Stomach (tissue), 9 donors: Measurements from ENCODE around the gene WFIKKN1. TPM values are rescaled to one million over a fixed set of nuclear protein-coding genes. Genes with fewer than 3 reads are reported as not detected.

ENCODE experiments used
- DNase-seq, 2 donors: peaks; one replicate each; pipeline versions ENCODE4 v3.0.0 to v3.0.0-alpha.2; 2013 to 2019
- H3K27ac ChIP-seq, 5 donors: fragments of 200-600 bp in 4 of 5; sonication (generic) in 4 of 5; one replicate each; pipeline ENCODE4 v1.5.1; 2013 to 2019; ENCODE audit warnings: mild to moderate bottlenecking in 1 of 5, moderate library complexity in 1 of 5
- H3K27me3 ChIP-seq, 3 donors: fragments of 200-600 bp; sonication (generic); one replicate each; pipeline ENCODE4 v1.5.1; 2017 to 2019; ENCODE audit warnings: mixed run types in 1 of 3
- H3K36me3 ChIP-seq, 4 donors: fragments of 200-600 bp; sonication (generic); 1 replicate in 3 of 4; 2 replicates in 1 of 4; pipeline ENCODE4 v1.5.1; 2016 to 2019
- H3K4me1 ChIP-seq, 4 donors: fragments of 200-600 bp; sonication (generic); one replicate each; pipeline ENCODE4 v1.5.1; 2016 to 2019
- H3K4me3 ChIP-seq, 4 donors: fragments of 200-600 bp; sonication (generic) in 3 of 4; one replicate each; pipeline ENCODE4 v1.5.1; 2016 to 2019; ENCODE audit warnings: mild to moderate bottlenecking in 1 of 4
- H3K9me3 ChIP-seq, 4 donors: fragments of 200-600 bp; sonication (generic); one replicate each; pipeline ENCODE4 v1.5.1; 2016 to 2019
- EP300 ChIP-seq: sonication (generic); formaldehyde crosslinking; IDR thresholded peaks from one replicate; pipeline ENCODE4 v1.6.1; 2017; ENCODE audit warnings: antibody characterized with exemption
- POLR2A ChIP-seq, 4 donors: fragments of 450-650 bp; IDR thresholded peaks; one replicate each; pipeline ENCODE4 v1.6.1; 2016; ENCODE audit warnings: antibody characterized with exemption in 4 of 4, control low read depth in 2 of 4, mild to moderate bottlenecking in 1 of 4, moderate library complexity in 1 of 4
- POLR2AphosphoS5 ChIP-seq, 3 donors: sonication (generic); formaldehyde crosslinking; IDR thresholded peaks; one replicate each; pipeline ENCODE4 v1.6.1; 2016; ENCODE audit warnings: antibody characterized with exemption in 3 of 3
- WGBS, 5 donors: extraction: QIAGEN DNeasy Blood & Tissue Kit in 3 of 5; methylation state at CpG; one replicate each; pipeline versions ENCODE4 v1.1.5 to v1.1.7; 2013 to 2018; 5-methylcytosine and 5-hydroxymethylcytosine counted together
- intact Hi-C: fragments of 100-400 bp; cut with DNase I; formaldehyde crosslinking; loops from one replicate; pipeline ENCODE4 v1.15.1; 2023; ENCODE audit warnings: low total_unique reads
- polyA plus RNA-seq, 3 donors: library from polyadenylated mRNA; stranded (reverse); fragments of 200-250 nt; gene quantifications; one replicate each; pipeline ENCODE4 v1.2.3, GENCODE V29; 2013
- total RNA-seq, 5 donors: library from RNA; depleted of rRNA; stranded (reverse); fragments of >200 nt; gene quantifications; one replicate each; pipeline versions ENCODE4 v1.1.0 to v1.2.3, GENCODE V29; 2014 to 2016
- TF ChIP-seq, protein P1 (sequence below), 7 experiments: fragments of 450-650 bp in 4 of 7; fragments of 200-600 bp in 3 of 7; sonication (generic) in 3 of 7; IDR thresholded peaks; one replicate each; pipeline ENCODE4 v1.5.1; 2016 to 2019; ENCODE audit warnings: antibody characterized with exemption in 7 of 7, control low read depth in 2 of 7, mild to moderate bottlenecking in 1 of 7
- donor health status: healthy with polysubstance abuse.
- donor health status: Bipolar disorder and iron deficiency.
- donor health status: healthy.

WFIKKN1 gene
- total and polyA plus RNA-seq, 8 donors: 0.14 to 25.8 (median 1.5) TPM; not detected in 1

DNA sequence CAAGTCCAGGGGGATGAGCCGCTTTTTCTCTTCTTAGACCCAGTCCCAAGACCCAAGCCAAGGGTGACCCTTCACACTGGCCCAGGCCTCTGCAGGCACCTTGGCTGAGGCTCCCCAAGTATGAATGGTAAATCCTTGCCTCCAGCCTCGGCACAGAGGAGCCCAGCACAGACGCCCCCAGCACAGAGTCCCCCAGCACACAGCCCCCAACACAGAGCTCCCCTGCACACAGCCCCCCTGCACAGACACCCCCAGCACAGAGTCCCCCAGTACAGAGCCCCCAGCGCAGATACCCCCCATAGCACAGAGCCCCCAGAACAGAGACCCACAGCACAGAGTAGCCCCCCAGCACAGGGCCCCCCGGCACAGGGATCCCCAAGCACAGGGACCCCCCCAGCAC, 9.8 kb downstream of the WFIKKN1 start:
- H3K9me3 ChIP-seq: no peaks in the 10 kb centered on the region
- peak overlapping the region; percentile 65 to 84 (median 74) for H3K4me3 ChIP-seq
- TF ChIP-seq POLR2A (IDR thresholded peaks at IDR 0.05): no peak
- TF ChIP-seq, protein P1, sequence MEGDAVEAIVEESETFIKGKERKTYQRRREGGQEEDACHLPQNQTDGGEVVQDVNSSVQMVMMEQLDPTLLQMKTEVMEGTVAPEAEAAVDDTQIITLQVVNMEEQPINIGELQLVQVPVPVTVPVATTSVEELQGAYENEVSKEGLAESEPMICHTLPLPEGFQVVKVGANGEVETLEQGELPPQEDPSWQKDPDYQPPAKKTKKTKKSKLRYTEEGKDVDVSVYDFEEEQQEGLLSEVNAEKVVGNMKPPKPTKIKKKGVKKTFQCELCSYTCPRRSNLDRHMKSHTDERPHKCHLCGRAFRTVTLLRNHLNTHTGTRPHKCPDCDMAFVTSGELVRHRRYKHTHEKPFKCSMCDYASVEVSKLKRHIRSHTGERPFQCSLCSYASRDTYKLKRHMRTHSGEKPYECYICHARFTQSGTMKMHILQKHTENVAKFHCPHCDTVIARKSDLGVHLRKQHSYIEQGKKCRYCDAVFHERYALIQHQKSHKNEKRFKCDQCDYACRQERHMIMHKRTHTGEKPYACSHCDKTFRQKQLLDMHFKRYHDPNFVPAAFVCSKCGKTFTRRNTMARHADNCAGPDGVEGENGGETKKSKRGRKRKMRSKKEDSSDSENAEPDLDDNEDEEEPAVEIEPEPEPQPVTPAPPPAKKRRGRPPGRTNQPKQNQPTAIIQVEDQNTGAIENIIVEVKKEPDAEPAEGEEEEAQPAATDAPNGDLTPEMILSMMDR (IDR thresholded peaks at IDR 0.05): no peak
- TF ChIP-seq POLR2AphosphoS5 (IDR thresholded peaks at IDR 0.05): no peak
- TF ChIP-seq EP300: no peak
- 72 to 87% (median 84%) methylated on average over 4 to 5 of the region's 5 CpGs for WGBS, 5 donors
- no peaks in the 10 kb centered on the region for H3K27me3 ChIP-seq
- peaks cover 29 to 64% (median 56%) of the 10 kb centered on the region in 4 donors for H3K4me1 ChIP-seq
- DNase-seq: no peak
- peak overlapping the region; percentile 85 to 96 (median 92) for H3K27ac ChIP-seq
- intact Hi-C loops: no loop called here
- H3K36me3 ChIP-seq: no peaks in the 10 kb centered on the region

DNA sequence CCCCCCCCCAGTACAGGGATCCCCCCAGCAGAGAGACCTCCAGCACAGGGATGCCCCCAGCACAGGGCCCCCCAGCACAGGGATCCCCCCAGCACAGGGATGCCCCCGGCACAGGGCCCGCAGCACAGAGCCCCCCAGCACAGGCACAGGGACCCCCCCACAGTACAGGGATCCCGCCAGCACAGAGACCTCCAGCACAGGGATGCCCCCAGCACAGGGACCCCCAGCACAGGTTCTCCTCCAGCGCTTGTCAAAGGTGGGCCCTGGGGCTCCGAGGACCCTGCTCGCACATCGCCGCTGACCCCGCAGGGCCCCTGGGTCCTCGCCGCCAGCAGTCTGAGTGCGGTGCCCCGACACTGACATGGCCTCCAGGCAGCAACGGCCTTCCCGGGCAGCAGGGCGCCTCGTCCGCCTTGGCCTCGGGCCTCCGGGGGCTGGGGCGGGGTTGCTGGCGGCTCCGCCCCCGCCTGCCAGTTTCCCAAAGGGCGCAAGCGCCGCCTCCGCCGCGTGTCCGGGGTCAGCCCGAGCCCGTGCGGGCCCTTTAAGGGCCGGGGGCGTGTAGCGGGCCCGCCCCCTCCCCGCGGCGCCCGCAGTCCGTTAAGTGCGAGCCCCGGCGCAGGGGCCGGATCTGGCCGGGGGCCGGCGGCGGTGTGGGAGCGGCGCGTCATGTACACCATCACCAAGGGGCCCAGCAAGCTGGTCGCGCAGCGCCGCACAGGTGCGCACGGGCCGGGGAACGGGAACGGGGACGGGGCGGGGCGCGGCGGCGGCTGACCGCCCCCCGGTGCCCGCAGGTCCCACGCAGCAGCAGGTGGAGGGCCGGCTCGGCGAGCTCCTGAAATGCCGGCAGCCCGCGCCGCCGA, 10.8 kb downstream of the WFIKKN1 start, which contains the start of gene MCRIP2:
Gene MCRIP2, plus strand, starts transcription at position 503 of the 863 bp plus-strand sequence. Its CDS starts 164 bp downstream, at position 667.
- no peaks in the 10 kb centered on the region for H3K27me3 ChIP-seq
- no peaks in the 10 kb centered on the region for H3K36me3 ChIP-seq
- TF ChIP-seq, protein P1 (IDR thresholded peaks at IDR 0.05): no peak
- TF ChIP-seq POLR2A (IDR thresholded peaks at IDR 0.05) (peak in 1 of 4 donors; percentile 13), POLR2AphosphoS5 (IDR thresholded peaks at IDR 0.05) (peak in 2 of 3 donors; percentile 86), EP300 (no peak)
- H3K4me3 ChIP-seq: peak within 1 kb of the TSS; percentile 65 to 84 (median 74)
- 1 to 20% (median 1%) methylated on average over 2 to 81 of the region's 81 CpGs for WGBS, 5 donors
- DNase-seq: peak; percentile 92 to 94
- peak within 1 kb of the TSS; percentile 85 to 96 (median 92) for H3K27ac ChIP-seq
- peaks cover 37 to 69% (median 61%) of the 10 kb centered on the region in 4 donors for H3K4me1 ChIP-seq
- H3K9me3 ChIP-seq: no peaks in the 10 kb centered on the region
- intact Hi-C loops: no loop called here

DNA sequence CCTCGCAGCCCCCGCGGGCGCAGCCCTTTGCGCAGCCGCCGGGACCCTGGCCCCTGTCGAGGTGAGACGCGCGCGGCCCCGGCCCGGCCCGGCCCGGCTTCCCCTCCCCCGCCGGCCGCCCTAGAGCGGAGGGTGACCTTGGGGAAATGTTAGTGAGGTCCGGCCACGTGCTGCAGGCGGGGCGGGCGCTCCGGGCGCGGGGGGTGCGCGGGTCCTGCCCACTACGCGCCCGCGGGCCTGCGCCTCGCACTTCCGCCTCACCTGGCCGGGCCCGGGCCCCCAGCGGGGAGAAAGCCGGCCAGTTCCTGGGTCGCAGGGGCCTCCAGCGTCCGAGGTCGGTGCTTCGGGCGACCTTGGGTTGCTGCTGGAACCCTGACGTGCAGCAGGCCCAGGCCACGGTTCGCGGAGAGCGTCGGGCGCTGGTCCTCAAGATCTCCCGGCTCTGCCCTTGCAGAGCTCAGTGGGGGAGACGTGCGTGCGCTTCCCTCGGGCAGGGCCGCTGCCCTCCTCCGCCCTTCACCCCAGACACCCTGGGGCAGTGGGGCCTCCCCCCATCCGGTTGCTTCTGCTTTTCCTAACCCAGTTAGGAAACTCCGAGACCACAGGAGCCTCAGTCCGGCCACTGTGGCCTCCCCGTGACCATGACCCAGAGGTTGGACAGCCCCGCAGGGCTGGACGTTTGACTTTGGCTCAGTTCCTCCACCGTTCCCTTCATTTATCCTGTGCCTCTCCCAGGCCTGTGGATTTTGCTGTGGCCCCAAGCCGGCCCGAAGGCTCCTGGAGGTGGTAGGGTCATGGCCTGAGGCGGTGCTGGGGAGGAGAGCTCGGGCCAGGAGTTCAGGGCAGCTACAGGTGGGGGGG, 11.6 kb downstream of the WFIKKN1 start:
- TF ChIP-seq, protein P1 (IDR thresholded peaks at IDR 0.05): no peak
- TF ChIP-seq EP300 (no peak), POLR2A (IDR thresholded peaks at IDR 0.05) (no peak), POLR2AphosphoS5 (IDR thresholded peaks at IDR 0.05) (peak in 2 of 3 donors; percentile 42 to 46)
- Histone ChIP-seq H3K36me3 (no peaks in the 10 kb centered on the region), H3K27ac (peak overlapping the region; percentile 85 to 96 (median 92)), H3K4me3 (peak overlapping the region; percentile 65 to 84 (median 74)), H3K4me1 (peaks cover 43 to 74% (median 66%) of the 10 kb centered on the region in 4 donors), H3K27me3 (no peaks in the 10 kb centered on the region), H3K9me3 (no peaks in the 10 kb centered on the region)
- WGBS, 5 donors: 3 to 19% (median 6%) methylated on average over 6 to 72 of the region's 72 CpGs
- intact Hi-C loops: no loop called here
- peak; percentile 83 to 85 for DNase-seq

DNA sequence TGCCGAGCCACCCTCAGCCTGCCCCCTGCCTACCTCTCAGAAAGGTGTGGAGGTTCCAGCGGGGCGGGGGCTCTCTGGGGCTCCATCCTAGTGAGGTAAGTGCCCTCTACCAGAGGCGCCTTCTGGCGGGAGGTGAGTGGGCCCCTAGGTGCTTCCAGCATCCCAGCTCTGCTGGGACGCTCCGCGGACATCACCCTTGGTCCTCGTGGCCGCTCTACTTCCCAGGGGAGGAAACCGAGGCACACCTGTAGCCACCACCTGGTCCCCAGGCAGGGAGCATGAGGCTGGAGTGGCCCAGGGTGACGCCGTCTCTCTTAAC, 12.2 kb downstream of the WFIKKN1 start:
- no peak for DNase-seq
- H3K27me3 ChIP-seq: no peaks in the 10 kb centered on the region
- 57 to 81% (median 72%) methylated on average over 2 to 13 of the region's 13 CpGs for WGBS, 5 donors
- no peak for TF ChIP-seq POLR2A (IDR thresholded peaks at IDR 0.05)
- TF ChIP-seq POLR2AphosphoS5 (IDR thresholded peaks at IDR 0.05): no peak
- TF ChIP-seq, protein P1 (IDR thresholded peaks at IDR 0.05): no peak
- TF ChIP-seq EP300: no peak
- H3K4me3 ChIP-seq: peak overlapping the region; percentile 65 to 84 (median 74)
- peaks cover 44 to 74% (median 66%) of the 10 kb centered on the region in 4 donors for H3K4me1 ChIP-seq
- H3K36me3 ChIP-seq: no peaks in the 10 kb centered on the region
- no peaks in the 10 kb centered on the region for H3K9me3 ChIP-seq
- intact Hi-C loops: no loop called here
- H3K27ac ChIP-seq: peak overlapping the region; percentile 85 to 96 (median 92)
